ENCODE measurements around the gene UTP14C.
A peak's percentile ranks its signal among the peaks of the same experiment; 100 is the strongest.
"Not testable (repeated sequence)": the region's sequence is repeated elsewhere in the genome, so short reads cannot be mapped to it uniquely, and the experiment has no call there.

Gene UTP14C

GRCh38 chr13:52048516-52048915 lies 24.0 kb downstream of the UTP14C start:
- H3K4me3 ChIP-seq (ENCODE audit: low read length): no peak overlapping the region
- no peak for TF ChIP-seq CTCF (conservative IDR thresholded peaks at IDR 0.05; ENCODE audit: low read length)
- peak; percentile 9 for DNase-seq (ENCODE audit: low read depth)

GRCh38 chr13:52051400-52051799 lies 26.9 kb downstream of the UTP14C start:
- no peak for DNase-seq (ENCODE audit: low read depth)
- TF ChIP-seq CTCF (conservative IDR thresholded peaks at IDR 0.05; ENCODE audit: low read length): no peak
- no peak overlapping the region for H3K4me3 ChIP-seq (ENCODE audit: low read length)

- H3K4me3 ChIP-seq (ENCODE audit: low read length): no peak overlapping the region
- DNase-seq (ENCODE audit: low read depth): peak; percentile 66
- no peak for TF ChIP-seq CTCF (conservative IDR thresholded peaks at IDR 0.05; ENCODE audit: low read length)
These were observed 29.0 kb downstream of the UTP14C start for GRCh38 chr13:52053460-52053859.

GRCh38 chr13:52061064-52061463 lies 36.6 kb downstream of the UTP14C start:
- not testable (repeated sequence) for DNase-seq (ENCODE audit: low read depth); H3K4me3 ChIP-seq (ENCODE audit: low read length)

GRCh38 chr13:52061587-52061986 lies 37.1 kb downstream of the UTP14C start:
- no peak for TF ChIP-seq CTCF (conservative IDR thresholded peaks at IDR 0.05; ENCODE audit: low read length)
- no peak overlapping the region for H3K4me3 ChIP-seq (ENCODE audit: low read length)
- DNase-seq (ENCODE audit: low read depth): peak; percentile 51

GRCh38 chr13:52067237-52067636 lies 42.7 kb downstream of the UTP14C start:
- DNase-seq (ENCODE audit: low read depth): no peak

GRCh38 chr13:52070929-52071523 lies 46.5 kb downstream of the UTP14C start:
- peak; percentile 53 for TF ChIP-seq CTCF (conservative IDR thresholded peaks at IDR 0.05; ENCODE audit: low read length)
- H3K4me3 ChIP-seq (ENCODE audit: low read length): no peak overlapping the region
- peak; percentile 43 for DNase-seq (ENCODE audit: low read depth)

More at GRCh38 chr13:52067237-52067636, 42.7 kb downstream of the UTP14C start:
- no peak overlapping the region for H3K4me3 ChIP-seq (ENCODE audit: low read length)
- TF ChIP-seq CTCF (conservative IDR thresholded peaks at IDR 0.05; ENCODE audit: low read length): no peak

Measured in AG10803 (cell line).